ENCODE results near the gene LSP1.

DNA sequence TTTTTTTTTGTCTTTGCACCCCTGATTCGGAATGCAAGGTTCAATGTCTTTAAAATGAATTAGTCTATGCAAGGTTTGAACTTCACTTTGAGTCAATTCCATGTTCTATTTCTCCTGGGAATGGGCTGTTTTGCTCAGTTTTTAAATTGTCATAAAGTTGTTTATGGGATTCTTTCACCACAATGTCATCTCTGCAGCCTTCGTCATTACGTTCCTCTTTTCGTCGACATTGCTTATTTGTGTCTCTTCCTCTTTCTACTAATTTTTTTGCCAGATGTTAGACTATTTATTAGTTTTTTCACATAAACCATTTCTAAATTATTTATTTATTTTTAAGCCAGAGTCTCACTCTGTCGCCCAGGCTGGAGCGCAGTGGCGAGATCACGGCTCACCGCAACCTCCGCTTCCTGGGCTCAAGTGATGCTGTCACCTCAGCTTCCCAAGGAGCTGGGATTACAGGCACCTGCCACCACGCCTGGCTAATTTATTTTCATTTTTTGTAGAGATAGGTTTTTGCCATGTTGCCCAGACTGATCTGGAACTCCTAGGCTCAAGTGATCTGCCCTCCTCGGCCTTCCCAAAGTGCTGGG lies 59.5 kb downstream of the LSP1 start:
- TF ChIP-seq POLR2A (IDR thresholded peaks at IDR 0.05) = no peak
- TF ChIP-seq, protein P1, sequence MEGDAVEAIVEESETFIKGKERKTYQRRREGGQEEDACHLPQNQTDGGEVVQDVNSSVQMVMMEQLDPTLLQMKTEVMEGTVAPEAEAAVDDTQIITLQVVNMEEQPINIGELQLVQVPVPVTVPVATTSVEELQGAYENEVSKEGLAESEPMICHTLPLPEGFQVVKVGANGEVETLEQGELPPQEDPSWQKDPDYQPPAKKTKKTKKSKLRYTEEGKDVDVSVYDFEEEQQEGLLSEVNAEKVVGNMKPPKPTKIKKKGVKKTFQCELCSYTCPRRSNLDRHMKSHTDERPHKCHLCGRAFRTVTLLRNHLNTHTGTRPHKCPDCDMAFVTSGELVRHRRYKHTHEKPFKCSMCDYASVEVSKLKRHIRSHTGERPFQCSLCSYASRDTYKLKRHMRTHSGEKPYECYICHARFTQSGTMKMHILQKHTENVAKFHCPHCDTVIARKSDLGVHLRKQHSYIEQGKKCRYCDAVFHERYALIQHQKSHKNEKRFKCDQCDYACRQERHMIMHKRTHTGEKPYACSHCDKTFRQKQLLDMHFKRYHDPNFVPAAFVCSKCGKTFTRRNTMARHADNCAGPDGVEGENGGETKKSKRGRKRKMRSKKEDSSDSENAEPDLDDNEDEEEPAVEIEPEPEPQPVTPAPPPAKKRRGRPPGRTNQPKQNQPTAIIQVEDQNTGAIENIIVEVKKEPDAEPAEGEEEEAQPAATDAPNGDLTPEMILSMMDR (IDR thresholded peaks at IDR 0.05) = no peak

Measured in adrenal gland (tissue), 5 donors.